H9 (cell line): ENCODE measurements around the gene PSPC1. TPM values are rescaled to one million over a fixed set of nuclear protein-coding genes. Genes with fewer than 3 reads are reported as not detected.

Experiments used
- DNase-seq: peaks from one replicate; pipeline ENCODE4 v3.0.0-alpha.2; 2017
- H2AFZ ChIP-seq: one replicate; pipeline ENCODE4 v1.6.1; 2013; ENCODE audit warnings: mild to moderate bottlenecking, low read length, control low read depth, moderate library complexity
- H2AK5ac ChIP-seq: 2 replicates; pipeline ENCODE4 v1.6.1; 2013; ENCODE audit warnings: low read length, control low read depth, mixed read lengths; ENCODE audit not compliant: insufficient read length
- H2BK120ac ChIP-seq: one replicate; pipeline ENCODE4 v1.6.1; 2013; ENCODE audit warnings: low read depth, mild to moderate bottlenecking, low read length, control low read depth, inconsistent platforms; ENCODE audit not compliant: poor library complexity, severe bottlenecking
- H2BK12ac ChIP-seq: 2 replicates; pipeline ENCODE4 v1.6.1; 2013; ENCODE audit warnings: low read length, control low read depth, mixed read lengths, low read depth; ENCODE audit not compliant: insufficient read length
- H2BK15ac ChIP-seq: 2 replicates; pipeline ENCODE4 v1.6.1; 2013; ENCODE audit warnings: low read depth, low read length, control low read depth
- H2BK20ac ChIP-seq: one replicate; pipeline ENCODE4 v1.6.1; 2013; ENCODE audit warnings: low read depth, mild to moderate bottlenecking, low read length, control low read depth, inconsistent platforms; ENCODE audit not compliant: poor library complexity, severe bottlenecking
- H2BK5ac ChIP-seq: 2 replicates; pipeline ENCODE4 v1.6.1; 2013; ENCODE audit warnings: low read length, control low read depth, mixed read lengths; ENCODE audit not compliant: insufficient read length
- H3K14ac ChIP-seq: 2 replicates; pipeline ENCODE4 v1.6.1; 2013; ENCODE audit warnings: low read length, control low read depth; ENCODE audit not compliant: insufficient read depth
- H3K18ac ChIP-seq: 2 replicates; pipeline ENCODE4 v1.6.1; 2013; ENCODE audit warnings: low read depth, mild to moderate bottlenecking, mixed read lengths, low read length, control low read depth; ENCODE audit not compliant: insufficient read length
- H3K23ac ChIP-seq: 2 replicates; pipeline ENCODE4 v1.6.1; 2013; ENCODE audit warnings: low read length, control low read depth, mixed read lengths, low read depth; ENCODE audit not compliant: insufficient read length
- H3K23me2 ChIP-seq: 2 replicates; pipeline ENCODE4 v1.6.1; 2013; ENCODE audit warnings: low read depth, mild to moderate bottlenecking, mixed read lengths, low read length, control low read depth; ENCODE audit not compliant: insufficient read length, poor library complexity, severe bottlenecking
- H3K27ac ChIP-seq: 2 replicates; pipeline ENCODE4 v1.5.1; 2013; ENCODE audit warnings: low read length, control low read depth, mixed read lengths, low read depth; ENCODE audit not compliant: insufficient read length
- H3K27me3 ChIP-seq: 2 replicates; pipeline ENCODE4 v1.6.1; 2013; ENCODE audit warnings: low read length, control low read depth, inconsistent platforms; ENCODE audit not compliant: insufficient read depth
- H3K4ac ChIP-seq: 2 replicates; pipeline ENCODE4 v1.6.1; 2013; ENCODE audit warnings: low read depth, mild to moderate bottlenecking, control low read depth, inconsistent platforms, low read length, moderate library complexity
- H3K4me1 ChIP-seq: 2 replicates; pipeline ENCODE4 v1.6.1; 2013; ENCODE audit warnings: low read length, control low read depth, inconsistent platforms; ENCODE audit not compliant: insufficient read depth
- H3K4me2 ChIP-seq: 2 replicates; pipeline ENCODE4 v1.6.1; 2013; ENCODE audit warnings: low read length, control low read depth, mixed read lengths; ENCODE audit not compliant: insufficient read length, insufficient read depth
- H3K56ac ChIP-seq: 2 replicates; pipeline ENCODE4 v1.6.1; 2013; ENCODE audit warnings: low read depth, mild to moderate bottlenecking, mixed read lengths, low read length, control low read depth; ENCODE audit not compliant: insufficient read length
- H3K79me1 ChIP-seq: 2 replicates; pipeline ENCODE4 v1.6.1; 2013; ENCODE audit warnings: low read depth, mild to moderate bottlenecking, moderate library complexity, low read length, control low read depth, inconsistent platforms; ENCODE audit not compliant: insufficient read depth, poor library complexity, severe bottlenecking
- H3K79me2 ChIP-seq: 2 replicates; pipeline ENCODE4 v1.6.1; 2013; ENCODE audit warnings: low read length, control low read depth, inconsistent platforms; ENCODE audit not compliant: insufficient read depth
- H3K9ac ChIP-seq: 2 replicates; pipeline ENCODE4 v1.6.1; 2013; ENCODE audit warnings: low read length, control low read depth, mixed read lengths; ENCODE audit not compliant: insufficient read length; ENCODE audit errors: extremely low read depth
- H3K9me3 ChIP-seq: one replicate; pipeline ENCODE4 v1.6.1; 2013; ENCODE audit warnings: low read depth, low read length, inconsistent platforms; ENCODE audit not compliant: control insufficient read depth
- H3T11ph ChIP-seq: one replicate; pipeline ENCODE4 v1.6.1; 2013; ENCODE audit warnings: mild to moderate bottlenecking, low read length, control low read depth, inconsistent platforms
- H4K20me1 ChIP-seq: one replicate; pipeline ENCODE4 v1.6.1; 2013; ENCODE audit not compliant: control insufficient read depth, insufficient read length, insufficient read depth
- H4K5ac ChIP-seq: 2 replicates; pipeline ENCODE4 v1.6.1; 2013; ENCODE audit warnings: low read depth, mild to moderate bottlenecking, mixed read lengths, low read length, control low read depth; ENCODE audit not compliant: insufficient read length
- H4K8ac ChIP-seq: replicated peaks from 2 replicates; pipeline ENCODE4 v1.6.1; 2013; ENCODE audit warnings: low read length, control low read depth, mixed read lengths, low read depth; ENCODE audit not compliant: insufficient read length
- H4K91ac ChIP-seq: 2 replicates; pipeline ENCODE4 v1.6.1; 2013; ENCODE audit warnings: low read depth, mild to moderate bottlenecking, moderate library complexity, mixed read lengths, low read length, control low read depth; ENCODE audit not compliant: insufficient read length
- H3K27ac Mint-ChIP-seq, 3 experiments: 2 replicates in 2 of 3; 3 replicates in 1 of 3; pipeline ENCODE4 v1.8.0; 2020 to 2021; ENCODE audit warnings: mixed read lengths in 3 of 3, mild to moderate bottlenecking in 1 of 3, moderate library complexity in 1 of 3
- H3K27me3 Mint-ChIP-seq: 2 replicates; pipeline ENCODE4 v1.8.0; 2021; ENCODE audit warnings: low read depth, mild to moderate bottlenecking, moderate library complexity, mixed read lengths
- H3K36me3 Mint-ChIP-seq, 3 experiments: 2 replicates in 2 of 3; 3 replicates in 1 of 3; pipeline ENCODE4 v1.8.0; 2020 to 2021; ENCODE audit warnings: low read depth in 3 of 3, mixed read lengths in 3 of 3; ENCODE audit not compliant: insufficient read depth in 1 of 3
- H3K4me1 Mint-ChIP-seq, 2 experiments: 2 replicates each; pipeline ENCODE4 v1.8.0; 2020; ENCODE audit warnings: mixed read lengths in 2 of 2
- H3K4me3 Mint-ChIP-seq, 2 experiments: 2 replicates in 1 of 2; 3 replicates in 1 of 2; pipeline ENCODE4 v1.8.0; 2020 to 2021; ENCODE audit warnings: mild to moderate bottlenecking in 2 of 2, mixed read lengths in 2 of 2, moderate library complexity in 1 of 2
- H3K9me3 Mint-ChIP-seq, 2 experiments: 2 replicates in 1 of 2; 3 replicates in 1 of 2; pipeline ENCODE4 v1.8.0; 2020; ENCODE audit warnings: mild to moderate bottlenecking in 2 of 2, mixed read lengths in 2 of 2, moderate library complexity in 1 of 2
- WGBS: extraction: QIAGEN DNeasy Blood & Tissue Kit; methylation state at CpG from one replicate; pipeline ENCODE4 v1.1.7; 2013; ENCODE audit warnings: missing lambda C conversion rate, low lambda C conversion rate, mixed read lengths; ENCODE audit not compliant: insufficient read length; ENCODE audit errors: extremely low coverage; 5-methylcytosine and 5-hydroxymethylcytosine counted together
- total RNA-seq: library from RNA; stranded (reverse); gene quantifications from 2 replicates; pipeline ENCODE4 v1.2.1, GENCODE V29; 2021
- TF ChIP-seq, protein P1 (sequence below): fragments of 200-600 bp; sonication (generic); conservative IDR thresholded peaks from 3 replicates; pipeline ENCODE4 v1.8.0; 2021; ENCODE audit warnings: antibody characterized with exemption, mild to moderate bottlenecking

The PSPC1 gene
- total RNA-seq, 1 experiment from 2014 or later: 134 TPM

DNA sequence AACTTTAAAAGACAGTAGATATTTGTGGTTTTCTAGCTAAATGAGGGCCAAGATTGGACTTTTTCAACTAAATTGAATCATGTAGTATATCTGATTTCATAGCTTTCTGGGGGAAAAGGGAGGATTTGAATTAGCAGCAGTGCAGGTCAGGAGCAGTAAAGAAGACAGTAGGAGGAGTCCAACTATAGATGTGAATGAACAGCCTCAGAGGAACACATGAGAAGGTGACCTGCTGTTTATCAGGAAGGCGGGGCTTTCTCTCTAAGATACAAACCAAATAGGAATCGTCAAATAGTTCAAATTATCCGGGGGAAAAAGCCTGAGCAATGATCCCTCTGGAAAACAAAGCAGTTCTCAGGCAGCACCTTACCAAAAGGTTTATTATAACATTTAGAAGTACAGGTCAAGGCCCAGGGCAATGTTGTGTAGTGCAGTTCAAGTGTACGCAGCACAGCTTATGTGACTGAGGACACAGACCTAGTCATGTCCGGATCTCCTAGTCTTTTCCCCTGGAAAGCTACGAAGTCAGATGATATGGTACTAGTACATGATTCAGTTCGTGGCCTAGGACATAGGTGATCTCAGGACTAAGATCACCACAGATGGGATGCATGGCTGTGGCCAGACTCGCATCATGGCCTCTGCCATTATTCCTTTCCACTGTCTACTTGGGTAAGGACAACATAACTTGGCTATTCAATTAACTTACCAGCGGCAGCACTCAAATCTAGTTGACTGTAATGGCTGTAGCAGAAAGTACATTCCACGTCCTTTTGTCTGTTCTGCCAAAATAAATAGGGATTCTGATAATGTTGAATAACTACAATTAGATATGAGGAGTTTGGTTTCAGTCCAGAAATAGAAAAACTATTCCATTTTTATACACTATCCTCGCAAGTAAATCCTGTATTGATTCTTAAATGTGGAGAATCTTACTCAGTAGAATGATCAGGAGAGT lies 109.0 kb downstream of the PSPC1 start:
- Mint-ChIP-seq H3K9me3 (no peaks in the 10 kb centered on the region), H3K4me1 (peaks cover 2 to 6% of the 10 kb centered on the region in 2 experiments; a peak in 1 of 4 replicates), H3K27ac (peak overlapping the region in 1 of 3 experiments; percentile 72; a peak in 2 of 7 replicates), H3K4me3 (no peak overlapping the region), H3K36me3 (peaks cover 33 to 76% (median 66%) of the 10 kb centered on the region in 3 experiments), H3K27me3 (no peaks in the 10 kb centered on the region)
- Histone ChIP-seq H2BK5ac (no peak overlapping the region), H3T11ph (no peak overlapping the region), H2BK15ac (no peak overlapping the region), H3K27ac (no peak overlapping the region), H3K23me2 (no peaks in the 10 kb centered on the region), H3K23ac (no peak overlapping the region), H3K56ac (no peak overlapping the region), H3K4me1 (no peaks in the 10 kb centered on the region), H2BK120ac (no peak overlapping the region), H3K79me2 (no peaks in the 10 kb centered on the region), H2BK20ac (no peak overlapping the region), H4K5ac (no peak overlapping the region), H4K8ac (no peak overlapping the region), H3K79me1 (peaks cover 4% of the 10 kb centered on the region), H4K91ac (no peak overlapping the region), H3K9ac (no peak overlapping the region), H3K4me2 (no peak overlapping the region), H4K20me1 (no peaks in the 10 kb centered on the region), H3K4ac (no peak overlapping the region), H3K18ac (no peak overlapping the region), H2AK5ac (no peak overlapping the region), H3K27me3 (no peaks in the 10 kb centered on the region), H3K14ac (no peak overlapping the region), H2AFZ (no peak overlapping the region), H3K9me3 (no peaks in the 10 kb centered on the region), H2BK12ac (no peak overlapping the region)
- no peak for DNase-seq
- TF ChIP-seq, protein P1, sequence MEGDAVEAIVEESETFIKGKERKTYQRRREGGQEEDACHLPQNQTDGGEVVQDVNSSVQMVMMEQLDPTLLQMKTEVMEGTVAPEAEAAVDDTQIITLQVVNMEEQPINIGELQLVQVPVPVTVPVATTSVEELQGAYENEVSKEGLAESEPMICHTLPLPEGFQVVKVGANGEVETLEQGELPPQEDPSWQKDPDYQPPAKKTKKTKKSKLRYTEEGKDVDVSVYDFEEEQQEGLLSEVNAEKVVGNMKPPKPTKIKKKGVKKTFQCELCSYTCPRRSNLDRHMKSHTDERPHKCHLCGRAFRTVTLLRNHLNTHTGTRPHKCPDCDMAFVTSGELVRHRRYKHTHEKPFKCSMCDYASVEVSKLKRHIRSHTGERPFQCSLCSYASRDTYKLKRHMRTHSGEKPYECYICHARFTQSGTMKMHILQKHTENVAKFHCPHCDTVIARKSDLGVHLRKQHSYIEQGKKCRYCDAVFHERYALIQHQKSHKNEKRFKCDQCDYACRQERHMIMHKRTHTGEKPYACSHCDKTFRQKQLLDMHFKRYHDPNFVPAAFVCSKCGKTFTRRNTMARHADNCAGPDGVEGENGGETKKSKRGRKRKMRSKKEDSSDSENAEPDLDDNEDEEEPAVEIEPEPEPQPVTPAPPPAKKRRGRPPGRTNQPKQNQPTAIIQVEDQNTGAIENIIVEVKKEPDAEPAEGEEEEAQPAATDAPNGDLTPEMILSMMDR: no peak
- WGBS: no CpG with 5 or more reads among the region's 11 CpGs
